Activated naive CD8-positive, alpha-beta T cell treated with anti-CD3 and anti-CD28 coated beads, Interleukin-2, amount 50 U/mL, for 16 hours (primary cell): ENCODE data around the gene PACS2.
"Not testable (repeated sequence)": the region's sequence is repeated elsewhere in the genome, so short reads cannot be mapped to it uniquely, and the experiment has no call there.

Experiments used
- DNase-seq: peaks from one replicate; pipeline ENCODE4 v3.0.0-alpha.2; 2020; ENCODE audit warnings: low read depth, low spot score

The PACS2 gene

DNA sequence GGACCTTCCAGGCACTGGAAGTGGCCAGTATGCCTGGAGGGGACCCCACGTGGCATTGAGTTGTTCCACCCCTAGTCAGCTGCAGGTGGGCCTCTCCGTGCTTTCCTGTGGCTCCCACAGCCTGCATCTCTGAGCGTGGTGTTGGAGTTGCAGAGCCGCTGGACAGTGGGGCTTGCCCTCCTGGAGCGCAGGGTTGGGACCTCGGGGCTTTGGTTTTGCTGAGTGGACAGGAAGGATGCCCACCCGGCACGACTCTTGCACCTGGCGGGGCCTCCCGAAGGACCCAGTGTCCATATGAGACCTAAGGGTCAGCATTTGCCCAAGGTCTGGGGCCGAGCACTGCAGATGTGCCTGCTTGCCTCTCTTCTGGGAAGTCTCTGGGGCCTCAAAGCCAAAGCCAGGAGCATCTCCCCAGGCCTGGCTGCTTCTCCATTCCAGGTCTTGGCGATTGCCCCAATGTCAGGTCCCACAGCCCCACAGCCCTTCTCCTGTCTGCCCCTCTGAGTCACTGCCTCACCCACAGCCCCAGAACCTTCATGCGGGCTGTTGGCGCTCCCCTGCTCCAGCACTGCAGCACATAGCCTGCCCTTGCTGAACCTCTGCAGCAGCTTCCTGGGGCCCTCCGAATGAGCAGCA is 1.5 kb downstream of the PACS2 start:
- no peak for DNase-seq

DNA sequence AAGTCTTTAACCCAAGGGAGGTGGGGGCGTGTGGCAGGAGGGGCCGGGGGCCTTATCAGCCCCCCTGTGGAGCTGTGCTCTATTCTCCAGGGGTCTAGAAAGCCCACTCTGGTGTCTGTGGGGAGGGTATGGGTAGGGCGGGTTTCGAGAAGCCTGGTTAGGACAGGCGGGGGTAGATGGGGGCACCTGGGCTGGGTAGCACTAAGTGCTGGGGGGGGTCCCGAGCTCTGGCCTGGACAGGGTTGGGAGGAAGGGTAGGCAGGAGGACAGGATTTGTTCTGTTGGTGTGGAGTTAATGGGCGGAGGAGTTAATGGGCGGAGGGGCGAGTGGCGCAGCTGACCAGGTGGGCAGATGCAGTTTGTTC is 2.0 kb downstream of the PACS2 start:
- DNase-seq, result no peak

DNA sequence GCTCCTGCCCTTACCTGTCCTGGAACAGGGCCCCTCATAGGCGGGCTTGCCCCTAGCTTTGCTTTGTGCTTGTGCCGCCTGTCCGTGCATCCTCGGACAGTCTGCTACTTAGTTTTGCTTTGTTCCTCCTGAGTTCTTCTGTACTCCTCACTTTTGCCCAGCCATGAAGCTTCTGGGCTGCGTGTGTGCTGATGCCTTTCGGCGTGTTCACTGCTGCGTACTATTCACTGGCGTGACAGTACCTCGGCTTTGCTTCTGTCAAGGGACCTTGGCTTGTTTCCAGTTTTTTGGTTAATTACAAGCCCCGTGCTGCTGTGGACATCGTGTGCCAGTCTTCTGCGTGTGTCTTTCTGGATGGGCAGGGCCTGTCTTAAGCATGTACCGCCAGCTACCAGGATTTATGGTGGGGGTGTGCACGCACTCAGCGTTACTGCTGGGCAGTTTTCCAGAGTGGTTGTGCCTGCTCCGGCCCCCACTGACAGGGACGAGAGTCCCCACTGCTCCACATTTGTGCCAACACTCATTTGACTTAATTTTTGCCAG is 2.5 kb downstream of the PACS2 start:
- no peak for DNase-seq

GRCh38 chr14:105317546-105317945 is 3.0 kb downstream of the PACS2 start:
- no peak for DNase-seq

GRCh38 chr14:105322791-105323556 is 8.4 kb downstream of the PACS2 start:
- no peak for DNase-seq

DNA sequence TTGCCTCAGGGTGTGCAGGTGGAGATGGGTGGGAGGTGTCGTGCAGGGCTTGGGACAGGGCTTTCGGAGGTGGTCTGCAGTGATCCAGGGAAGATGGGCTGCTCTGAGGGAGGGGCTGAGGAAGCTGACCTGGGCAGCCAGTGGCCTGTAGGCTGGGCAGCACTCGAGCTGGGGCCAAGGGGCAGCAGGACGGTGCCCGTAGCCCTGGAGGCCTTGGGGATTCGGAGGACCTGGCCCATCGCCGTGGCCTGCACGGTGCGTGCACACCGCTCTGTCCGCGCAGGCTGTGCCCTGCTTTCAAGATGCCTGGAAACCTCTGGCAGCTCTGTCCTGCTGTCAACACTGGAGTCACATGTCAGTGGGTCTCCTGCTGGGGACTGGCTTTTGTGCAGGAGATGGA is 9.1 kb downstream of the PACS2 start:
- no peak for DNase-seq

DNA sequence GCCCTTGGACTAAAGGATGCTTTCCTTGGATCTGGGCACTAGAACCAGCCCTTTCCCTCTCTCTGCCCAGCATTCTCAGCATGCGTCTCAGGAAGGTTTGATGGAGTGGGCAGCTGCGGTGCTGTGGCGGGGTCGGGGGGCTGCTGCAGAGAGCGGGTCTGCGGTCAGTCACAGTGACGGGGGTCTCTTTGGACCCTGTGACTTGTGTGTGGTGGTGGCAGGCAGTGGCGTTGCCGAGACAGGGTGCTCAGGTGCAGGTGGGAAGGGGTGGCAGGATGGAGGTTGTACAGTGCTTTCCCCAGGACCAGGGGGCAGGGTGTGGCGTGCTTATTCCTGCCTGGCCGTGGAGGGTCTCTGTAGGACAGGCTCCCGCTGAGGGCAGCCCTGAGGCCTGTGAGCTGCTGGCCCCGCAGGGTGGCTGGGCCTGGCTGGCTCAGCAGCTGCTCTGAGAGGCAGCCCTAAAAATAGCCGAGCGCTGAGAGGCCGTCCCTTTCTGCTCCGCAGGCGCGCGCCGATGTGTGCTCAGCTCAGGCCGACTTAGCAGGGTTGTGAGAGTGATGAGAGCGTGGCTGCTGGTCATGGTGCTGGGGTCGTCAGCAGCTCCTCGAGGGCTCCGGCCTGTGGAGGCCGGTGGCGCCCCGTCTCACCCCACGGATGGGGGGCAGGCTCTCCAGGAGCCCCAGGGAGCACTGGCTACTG is 9.7 kb downstream of the PACS2 start:
- DNase-seq, result no peak

DNA sequence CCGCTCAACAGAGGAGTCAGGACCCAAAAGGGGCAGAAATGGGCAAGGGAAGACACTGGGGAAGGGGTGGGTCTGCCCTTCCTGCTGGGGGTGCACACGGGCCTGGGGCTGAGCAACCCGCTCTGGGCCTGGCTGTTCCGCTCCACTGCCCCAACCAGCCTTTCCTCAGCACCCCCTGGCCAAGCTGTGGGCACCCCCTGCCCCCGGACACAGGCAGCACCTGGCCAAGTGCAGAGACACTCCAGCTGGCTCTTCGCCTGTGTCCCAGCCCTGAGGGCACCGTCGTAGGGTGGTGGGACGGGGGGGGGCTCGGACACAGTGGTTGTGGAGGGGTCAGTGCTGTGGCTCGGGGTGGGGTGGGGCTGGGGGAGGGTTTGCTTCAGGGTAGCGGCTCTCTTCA is 10.3 kb downstream of the PACS2 start:
- no peak for DNase-seq

DNA sequence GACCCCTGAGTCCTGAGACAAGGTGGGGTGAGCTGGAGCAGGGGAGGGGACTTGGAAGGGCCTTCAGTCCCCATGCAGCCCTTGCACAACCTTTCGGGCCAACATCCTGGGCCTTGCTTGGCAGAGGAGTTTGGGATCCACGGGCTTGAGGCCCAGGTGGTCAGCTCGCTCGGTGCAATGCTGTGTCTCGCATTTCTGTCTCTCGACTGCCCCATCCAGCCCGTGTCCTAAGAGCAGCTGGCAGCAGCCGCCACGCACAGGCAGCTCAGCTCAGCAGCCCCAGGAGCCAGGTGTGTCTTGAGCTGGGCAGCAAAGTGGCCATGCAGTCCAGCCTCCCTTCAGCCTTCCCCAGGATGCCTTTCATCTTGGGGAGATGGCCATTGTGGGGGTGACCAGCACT is 10.8 kb downstream of the PACS2 start:
- no peak for DNase-seq

DNA sequence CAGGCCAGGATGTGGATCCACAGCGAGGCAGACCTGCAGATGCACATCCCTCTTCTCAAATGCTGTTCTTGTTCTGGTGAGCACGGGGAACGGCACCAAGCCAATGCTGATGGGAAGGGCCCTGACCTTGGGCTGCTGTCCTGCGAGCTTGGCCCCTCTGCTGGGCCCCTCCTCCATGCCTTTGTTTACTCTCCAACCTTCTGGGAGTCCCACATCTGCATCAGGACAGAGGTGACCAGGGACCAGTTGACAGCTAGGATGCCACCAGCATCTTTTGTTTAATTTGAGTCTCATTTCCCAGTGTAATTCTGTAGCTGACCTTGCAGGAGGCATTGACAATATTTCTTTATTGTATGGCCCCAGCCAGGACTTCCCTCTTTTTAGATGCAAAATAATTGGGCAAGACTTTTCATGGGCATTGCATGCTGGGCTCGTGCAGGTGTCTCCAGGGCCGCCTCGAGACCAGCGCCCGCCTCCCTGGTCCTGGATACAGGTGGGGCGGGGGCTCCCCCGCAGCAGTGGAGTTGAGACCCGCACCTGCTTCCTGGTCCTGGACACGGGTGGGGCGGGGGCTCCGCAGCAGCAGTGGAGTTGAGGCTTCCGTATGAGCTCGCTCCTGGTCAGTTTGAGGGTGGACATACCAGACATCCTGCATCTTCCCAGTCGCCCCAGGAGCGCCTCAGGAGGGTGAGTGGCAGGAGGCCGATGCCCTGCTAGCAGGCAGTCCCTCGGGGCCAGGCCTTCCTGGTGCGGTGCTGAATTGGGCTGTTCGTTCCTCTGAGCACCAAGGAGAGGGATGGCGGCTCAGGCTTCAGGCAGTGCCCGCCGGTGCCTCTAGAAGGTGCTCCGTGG is 11.4 kb downstream of the PACS2 start:
- DNase-seq, result no peak

DNA sequence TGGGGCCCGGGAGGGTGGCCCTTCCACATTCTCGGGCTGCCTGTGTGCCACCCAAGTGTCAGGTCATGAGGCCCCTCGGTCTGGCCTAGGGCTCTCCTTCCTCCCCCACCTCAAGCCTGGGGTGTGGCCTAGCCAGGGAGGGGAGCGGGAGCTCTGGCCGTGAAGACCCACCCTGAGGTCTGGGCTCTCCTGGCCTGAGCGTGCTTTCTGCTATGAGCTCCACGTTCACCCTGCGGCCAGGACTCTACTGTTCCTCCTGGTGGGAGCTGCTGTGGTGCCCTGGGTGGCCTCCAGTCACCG is 12.0 kb downstream of the PACS2 start:
- DNase-seq, result no peak

GRCh38 chr14:105326891-105327694 is 12.5 kb downstream of the PACS2 start:
- DNase-seq, result no peak

DNA sequence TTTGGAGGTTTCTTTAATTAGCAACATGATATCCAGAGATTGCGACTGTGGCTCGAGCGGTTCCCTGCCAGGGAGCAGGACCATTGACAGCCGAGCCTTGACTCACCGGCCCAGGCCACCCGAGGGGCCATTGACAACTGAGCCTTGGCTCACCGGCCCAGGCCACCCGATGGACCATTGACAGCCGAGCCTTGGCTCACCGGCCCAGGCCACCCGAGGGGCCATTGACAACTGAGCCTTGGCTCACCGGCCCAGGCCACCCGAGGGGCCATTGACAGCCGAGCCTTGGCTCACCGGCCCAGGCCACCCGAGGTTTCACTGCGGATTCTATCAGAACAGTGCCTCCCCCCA is 13.1 kb downstream of the PACS2 start:
- not testable (repeated sequence) for DNase-seq

GRCh38 chr14:105328070-105328677 is 13.6 kb downstream of the PACS2 start:
- no peak for DNase-seq

GRCh38 chr14:105328678-105329390 is 14.3 kb downstream of the PACS2 start:
- DNase-seq, result no peak

- DNase-seq, result no peak
These were observed 15.0 kb downstream of the PACS2 start for GRCh38 chr14:105329411-105330150.

GRCh38 chr14:105330491-105330895 is 15.9 kb downstream of the PACS2 start:
- DNase-seq, result no peak

DNA sequence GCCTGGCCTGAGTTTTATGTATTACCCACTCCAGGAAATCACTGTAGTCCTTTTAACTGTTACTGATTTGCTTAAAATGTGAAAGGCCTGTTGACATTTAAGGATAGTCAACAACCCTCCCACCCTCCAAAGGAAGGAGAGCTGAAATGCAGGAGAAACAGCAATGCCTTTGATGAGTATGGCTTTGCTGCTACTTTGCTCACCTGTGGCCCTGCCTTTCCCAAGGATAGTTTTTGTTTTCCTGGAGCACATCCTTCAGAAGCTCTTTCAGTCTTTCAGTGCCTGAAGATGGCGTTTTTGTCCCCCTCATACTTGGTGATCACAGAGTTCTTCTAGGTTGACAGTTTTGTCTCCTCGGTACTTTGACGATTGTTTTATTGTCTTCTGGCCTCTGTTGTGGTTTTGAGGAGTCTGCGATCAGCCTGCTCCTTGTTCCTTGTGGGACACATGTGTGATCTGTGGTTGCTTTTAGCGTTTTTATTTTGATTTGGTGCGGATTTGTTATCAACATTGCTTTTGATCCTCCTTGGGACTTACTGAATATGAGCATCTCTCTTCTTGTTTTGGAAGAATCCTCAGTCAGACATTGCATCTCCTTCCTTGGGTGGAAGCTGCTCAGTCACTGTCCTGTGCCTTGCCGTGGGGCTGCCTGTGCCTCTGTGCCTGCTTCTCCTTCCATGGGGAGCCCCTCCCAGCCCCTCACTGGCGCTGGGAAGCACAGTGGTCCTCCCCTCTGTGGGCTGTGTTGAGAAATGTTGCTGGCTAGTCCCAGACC is 17.2 kb downstream of the PACS2 start:
- no peak for DNase-seq
